ENCODE data around the gene RBMS2.
A peak's percentile ranks its signal among the peaks of the same experiment; 100 is the strongest.

DNA sequence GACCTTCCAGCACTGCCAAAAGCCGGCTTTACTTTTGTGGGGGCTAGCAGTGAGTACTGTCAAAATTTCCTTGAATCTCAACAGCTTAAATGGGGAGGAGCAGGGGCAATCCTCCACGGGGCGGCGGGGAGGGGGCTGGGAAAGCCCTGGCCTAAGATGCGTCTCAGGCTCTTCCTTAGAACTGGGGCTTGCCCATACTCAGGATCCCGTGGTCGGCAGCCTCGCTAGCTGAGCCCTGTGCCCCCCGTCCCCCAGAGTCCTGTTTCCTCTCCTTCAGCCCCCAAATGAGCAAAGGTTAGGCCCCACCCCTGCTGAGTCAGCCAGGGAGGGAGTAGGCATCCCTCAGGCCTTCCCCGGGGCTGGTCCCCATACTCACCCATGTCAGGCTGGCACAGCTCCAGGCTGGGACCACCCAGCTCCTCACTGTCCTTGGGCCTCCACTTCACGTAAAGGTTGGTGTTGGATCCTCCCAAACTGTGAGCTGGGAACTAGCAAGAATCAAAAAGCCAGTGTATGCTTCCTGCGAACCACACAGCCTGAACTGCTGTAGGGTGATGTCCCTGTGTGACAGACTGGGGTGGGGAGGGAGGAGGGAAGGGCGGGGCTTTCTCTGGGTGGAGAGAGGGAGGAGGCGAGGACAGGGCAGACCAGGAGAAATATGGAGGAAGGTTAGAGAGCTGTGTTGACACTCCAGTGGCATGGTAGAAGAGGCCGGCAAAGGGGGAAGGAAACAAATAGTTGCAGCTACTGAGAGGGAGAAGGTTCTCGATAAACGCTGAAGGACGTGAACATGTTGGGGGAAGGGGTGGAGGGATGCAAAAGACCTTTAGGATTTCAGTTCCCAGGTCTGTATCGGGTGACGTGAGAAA lies 114.4 kb downstream of the RBMS2 start:
- peak in 1 of 2 donors; percentile 99 for TF ChIP-seq EP300 (IDR thresholded peaks at IDR 0.05)
- TF ChIP-seq CTCF (IDR thresholded peaks at IDR 0.05): no peak
- peak; percentile 84 to 95 for TF ChIP-seq POLR2A (IDR thresholded peaks at IDR 0.05)

Measured in tibial nerve (tissue), 4 donors.